CD14-positive monocyte (primary cell): ENCODE data around the gene CNTROB. TPM values are rescaled to one million over a fixed set of nuclear protein-coding genes. Genes with fewer than 3 reads are reported as not detected.

Experiments
- DNase-seq, 3 donors: peaks; one replicate each; pipeline ENCODE4 v3.0.0-alpha.2; 2011 to 2022
- H2AFZ ChIP-seq: 2 replicates; pipeline ENCODE4 v1.6.0; 2012; ENCODE audit warnings: mild to moderate bottlenecking, low read depth, low read length, inconsistent platforms; ENCODE audit not compliant: insufficient read depth, poor library complexity, severe bottlenecking
- H3K27ac ChIP-seq, 2 donors: 1 replicate in 1 of 2; 2 replicates in 1 of 2; pipeline ENCODE4 v1.5.1; 2012 to 2013; ENCODE audit warnings: low read length in 2 of 2, control low read depth in 1 of 2, inconsistent platforms in 1 of 2, low read depth in 1 of 2, mild to moderate bottlenecking in 1 of 2
- H3K27me3 ChIP-seq, 2 donors: one replicate each; pipeline versions ENCODE4 v1.6.0 to v1.6.1; 2011 to 2013; ENCODE audit warnings: low read length in 2 of 2; ENCODE audit not compliant: control insufficient read depth in 2 of 2, insufficient read depth in 2 of 2
- H3K36me3 ChIP-seq, 2 donors: replicated peaks in 1 of 2; 1 replicate in 1 of 2; 2 replicates in 1 of 2; pipeline versions ENCODE4 v1.5.1 to v1.6.1; 2012 to 2013; ENCODE audit warnings: low read length in 2 of 2, control low read depth in 1 of 2, inconsistent platforms in 1 of 2, mild to moderate bottlenecking in 1 of 2; ENCODE audit not compliant: insufficient read depth in 2 of 2, control insufficient read depth in 1 of 2
- H3K4me1 ChIP-seq, 2 donors: 1 replicate in 1 of 2; 2 replicates in 1 of 2; pipeline versions ENCODE4 v1.5.1 to v1.6.1; 2012 to 2013; ENCODE audit warnings: low read length in 2 of 2, control low read depth in 1 of 2, inconsistent platforms in 1 of 2, mild to moderate bottlenecking in 1 of 2, moderate library complexity in 1 of 2; ENCODE audit not compliant: insufficient read depth in 2 of 2, control insufficient read depth in 1 of 2
- H3K4me2 ChIP-seq: replicated peaks from 2 replicates; pipeline ENCODE3; 2012; ENCODE audit warnings: low read length, moderate library complexity, mild to moderate bottlenecking; ENCODE audit not compliant: poor library complexity, severe bottlenecking; ENCODE audit errors: extremely low read depth
- H3K4me3 ChIP-seq, 3 experiments: fragments of 200-600 bp in 1 of 3; sonication (generic) in 1 of 3; replicated peaks in 1 of 3; 1 replicate in 2 of 3; 2 replicates in 1 of 3; pipeline ENCODE4 v1.5.1; 2011 to 2013; ENCODE audit warnings: low read length in 3 of 3, mild to moderate bottlenecking in 3 of 3, control low read depth in 2 of 3, low read depth in 2 of 3, inconsistent platforms in 1 of 3, moderate library complexity in 1 of 3
- H3K79me2 ChIP-seq: 2 replicates; pipeline ENCODE4 v1.6.0; 2012; ENCODE audit warnings: mild to moderate bottlenecking, control low read depth, inconsistent platforms, low read length, moderate library complexity; ENCODE audit not compliant: insufficient read depth
- H3K9ac ChIP-seq: 2 replicates; pipeline ENCODE4 v1.6.0; 2017; ENCODE audit warnings: low read length, mild to moderate bottlenecking; ENCODE audit not compliant: insufficient read depth, poor library complexity, severe bottlenecking
- H3K9me3 ChIP-seq, 2 donors: replicated peaks in 1 of 2; 1 replicate in 1 of 2; 2 replicates in 1 of 2; pipeline versions ENCODE4 v1.5.1 to v1.6.1; 2012 to 2013; ENCODE audit warnings: low read length in 2 of 2, control low read depth in 1 of 2; ENCODE audit not compliant: control insufficient read depth in 1 of 2, insufficient read depth in 1 of 2
- H4K20me1 ChIP-seq: 2 replicates; pipeline ENCODE4 v1.6.0; 2012; ENCODE audit warnings: mild to moderate bottlenecking, low read length, control low read depth, moderate library complexity; ENCODE audit not compliant: insufficient read depth
- H3K27ac Mint-ChIP-seq, 7 donors: one replicate each; pipeline ENCODE4 v1.8.0; 2020; ENCODE audit warnings: mild to moderate bottlenecking in 7 of 7, mixed read lengths in 7 of 7, moderate library complexity in 6 of 7, inconsistent platforms in 2 of 7
- H3K27me3 Mint-ChIP-seq, 3 donors: one replicate each; pipeline ENCODE4 v1.8.0; 2021 to 2022; ENCODE audit warnings: low read depth in 3 of 3, mild to moderate bottlenecking in 3 of 3, mixed read lengths in 3 of 3, moderate library complexity in 3 of 3, inconsistent platforms in 1 of 3
- H3K36me3 Mint-ChIP-seq, 2 donors: one replicate each; pipeline ENCODE4 v1.8.0; 2020; ENCODE audit warnings: mixed read lengths in 2 of 2, inconsistent platforms in 1 of 2, mild to moderate bottlenecking in 1 of 2
- H3K4me1 Mint-ChIP-seq: one replicate; pipeline ENCODE4 v1.8.0; 2020; ENCODE audit warnings: mild to moderate bottlenecking, mixed read lengths
- H3K4me3 Mint-ChIP-seq, 2 donors: one replicate each; pipeline ENCODE4 v1.8.0; 2020; ENCODE audit warnings: mild to moderate bottlenecking in 2 of 2, mixed read lengths in 2 of 2, moderate library complexity in 1 of 2
- H3K9me3 Mint-ChIP-seq, 7 donors: one replicate each; pipeline ENCODE4 v1.8.0; 2020 to 2022; ENCODE audit warnings: mixed read lengths in 7 of 7, mild to moderate bottlenecking in 6 of 7, moderate library complexity in 6 of 7, inconsistent platforms in 2 of 7
- WGBS: methylation state at CpG from one replicate; pipeline ENCODE4 v1.1.5; 2013; ENCODE audit warnings: missing lambda C conversion rate; ENCODE audit not compliant: insufficient coverage; 5-methylcytosine and 5-hydroxymethylcytosine counted together
- intact Hi-C, 2 donors: fragments of 100-400 bp; cut with micrococcal nuclease; formaldehyde crosslinking; loops; one replicate each; pipeline versions ENCODE4 v1.15.0 to v1.15.1; 2023
- polyA plus RNA-seq, 3 donors: library from polyadenylated mRNA; depleted of rRNA in 1 of 3; unstranded in 2 of 3; stranded (reverse) in 1 of 3; fragments of 300-500 nt in 2 of 3; fragments of >200 nt in 1 of 3; fragmentation: Illumina TruSeq in 2 of 3; gene quantifications; 1 replicate in 2 of 3; 2 replicates in 1 of 3; pipeline ENCODE4 v1.2.3, GENCODE V29; 2012 to 2021
- TF ChIP-seq, protein P1 (sequence below): fragments of 200-600 bp; IDR thresholded peaks from one replicate; pipeline ENCODE4 v1.8.0; 2022; ENCODE audit warnings: antibody characterized with exemption, mild to moderate bottlenecking

CNTROB gene
- polyA plus RNA-seq, 3 donors, result 4.7 to 22.8 (median 6.5) TPM

DNA sequence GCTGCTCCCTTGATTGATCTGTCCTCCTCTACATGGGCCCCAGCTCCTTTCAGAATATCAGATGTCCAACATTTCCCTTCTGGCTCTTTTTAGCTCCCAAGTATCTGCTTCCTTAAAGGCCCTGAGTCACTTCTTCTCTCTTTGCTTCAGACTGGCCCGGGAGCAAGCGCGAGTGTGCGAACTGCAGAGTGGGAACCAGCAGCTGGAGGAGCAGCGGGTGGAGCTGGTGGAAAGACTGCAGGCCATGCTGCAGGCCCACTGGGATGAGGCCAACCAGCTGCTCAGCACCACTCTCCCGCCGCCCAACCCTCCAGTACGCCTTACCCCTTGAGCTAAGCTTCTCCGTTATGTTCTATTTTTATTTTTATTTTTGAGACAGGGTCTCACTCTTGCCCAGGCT, 12.3 kb downstream of the CNTROB start:
- Histone ChIP-seq H3K4me2 (no peak overlapping the region), H3K9ac (no peak overlapping the region), H4K20me1 (no peaks in the 10 kb centered on the region), H3K79me2 (no peaks in the 10 kb centered on the region), H3K4me3 (no peak overlapping the region), H3K27ac (peak overlapping the region in 1 of 2 donors; percentile 17), H3K27me3 (no peaks in the 10 kb centered on the region), H3K4me1 (peaks cover 0 to 4% of the 10 kb centered on the region in 2 donors), H3K9me3 (no peaks in the 10 kb centered on the region), H2AFZ (no peak overlapping the region), H3K36me3 (peaks cover 76 to 92% of the 10 kb centered on the region in 2 donors)
- H3K4me3 Mint-ChIP-seq, result no peak overlapping the region
- peaks cover 89 to 93% of the 10 kb centered on the region in 2 donors for H3K36me3 Mint-ChIP-seq
- no peaks in the 10 kb centered on the region for H3K9me3 Mint-ChIP-seq
- peaks cover 0 to 4% (median 0%) of the 10 kb centered on the region in 3 donors for H3K27me3 Mint-ChIP-seq
- peaks cover 11% of the 10 kb centered on the region for H3K4me1 Mint-ChIP-seq
- intact Hi-C loops, result no loop called here
- H3K27ac Mint-ChIP-seq, result peak overlapping the region in 4 of 7 donors; percentile 32 to 90 (median 62)
- DNase-seq, result no peak
- 80% methylated on average over 4 of the region's 9 CpGs for WGBS
- TF ChIP-seq, protein P1, sequence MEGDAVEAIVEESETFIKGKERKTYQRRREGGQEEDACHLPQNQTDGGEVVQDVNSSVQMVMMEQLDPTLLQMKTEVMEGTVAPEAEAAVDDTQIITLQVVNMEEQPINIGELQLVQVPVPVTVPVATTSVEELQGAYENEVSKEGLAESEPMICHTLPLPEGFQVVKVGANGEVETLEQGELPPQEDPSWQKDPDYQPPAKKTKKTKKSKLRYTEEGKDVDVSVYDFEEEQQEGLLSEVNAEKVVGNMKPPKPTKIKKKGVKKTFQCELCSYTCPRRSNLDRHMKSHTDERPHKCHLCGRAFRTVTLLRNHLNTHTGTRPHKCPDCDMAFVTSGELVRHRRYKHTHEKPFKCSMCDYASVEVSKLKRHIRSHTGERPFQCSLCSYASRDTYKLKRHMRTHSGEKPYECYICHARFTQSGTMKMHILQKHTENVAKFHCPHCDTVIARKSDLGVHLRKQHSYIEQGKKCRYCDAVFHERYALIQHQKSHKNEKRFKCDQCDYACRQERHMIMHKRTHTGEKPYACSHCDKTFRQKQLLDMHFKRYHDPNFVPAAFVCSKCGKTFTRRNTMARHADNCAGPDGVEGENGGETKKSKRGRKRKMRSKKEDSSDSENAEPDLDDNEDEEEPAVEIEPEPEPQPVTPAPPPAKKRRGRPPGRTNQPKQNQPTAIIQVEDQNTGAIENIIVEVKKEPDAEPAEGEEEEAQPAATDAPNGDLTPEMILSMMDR, result no peak

DNA sequence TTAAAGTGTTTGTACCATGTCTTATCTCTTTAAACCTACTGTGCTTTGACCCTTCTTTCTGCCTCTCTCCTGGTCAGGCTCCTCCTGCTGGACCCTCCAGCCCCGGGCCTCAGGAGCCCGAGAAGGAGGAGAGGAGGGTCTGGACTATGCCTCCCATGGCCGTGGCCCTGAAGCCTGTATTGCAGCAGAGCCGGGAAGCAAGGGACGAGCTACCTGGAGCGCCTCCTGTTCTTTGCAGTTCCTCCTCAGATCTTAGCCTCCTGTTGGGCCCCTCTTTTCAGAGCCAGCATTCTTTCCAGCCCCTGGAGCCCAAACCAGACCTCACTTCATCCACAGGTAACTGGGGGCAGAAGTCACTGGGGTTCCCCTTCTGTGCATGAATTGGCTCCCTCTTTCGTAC, 13.6 kb downstream of the CNTROB start:
- peaks cover 69 to 87% of the 10 kb centered on the region in 2 donors for H3K36me3 ChIP-seq
- H3K4me3 ChIP-seq, result no peak overlapping the region
- DNase-seq, result no peak
- Mint-ChIP-seq H3K36me3 (peaks cover 86 to 90% of the 10 kb centered on the region in 2 donors), H3K27me3 (peaks cover 0 to 1% (median 0%) of the 10 kb centered on the region in 3 donors), H3K27ac (peak overlapping the region in 1 of 7 donors; percentile 57), H3K4me3 (no peak overlapping the region), H3K9me3 (no peaks in the 10 kb centered on the region), H3K4me1 (peaks cover 11% of the 10 kb centered on the region)
- intact Hi-C loops, result loop anchor here in 1 of 2 donors (5.0 kb wide), 1 partner anchor 37 kb away; no protein-coding TSS in a partner anchor
- no peak overlapping the region for H3K4me2 ChIP-seq
- no peak overlapping the region for H3K27ac ChIP-seq
- H3K79me2 ChIP-seq, result no peaks in the 10 kb centered on the region
- WGBS, result 95% methylated on average over 6 of the region's 7 CpGs
- TF ChIP-seq, protein P1, result no peak
- no peaks in the 10 kb centered on the region for H3K27me3 ChIP-seq
- no peaks in the 10 kb centered on the region for H3K9me3 ChIP-seq
- no peak overlapping the region for H3K9ac ChIP-seq
- H2AFZ ChIP-seq, result no peak overlapping the region
- H3K4me1 ChIP-seq, result peaks cover 0 to 4% of the 10 kb centered on the region in 2 donors
- no peaks in the 10 kb centered on the region for H4K20me1 ChIP-seq
